ENCODE results near the gene RNF225.
A peak's percentile ranks its signal among the peaks of the same experiment; 100 is the strongest.
"Not testable (repeated sequence)": the region's sequence is repeated elsewhere in the genome, so short reads cannot be mapped to it uniquely, and the experiment has no call there.

RNF225 gene

DNA sequence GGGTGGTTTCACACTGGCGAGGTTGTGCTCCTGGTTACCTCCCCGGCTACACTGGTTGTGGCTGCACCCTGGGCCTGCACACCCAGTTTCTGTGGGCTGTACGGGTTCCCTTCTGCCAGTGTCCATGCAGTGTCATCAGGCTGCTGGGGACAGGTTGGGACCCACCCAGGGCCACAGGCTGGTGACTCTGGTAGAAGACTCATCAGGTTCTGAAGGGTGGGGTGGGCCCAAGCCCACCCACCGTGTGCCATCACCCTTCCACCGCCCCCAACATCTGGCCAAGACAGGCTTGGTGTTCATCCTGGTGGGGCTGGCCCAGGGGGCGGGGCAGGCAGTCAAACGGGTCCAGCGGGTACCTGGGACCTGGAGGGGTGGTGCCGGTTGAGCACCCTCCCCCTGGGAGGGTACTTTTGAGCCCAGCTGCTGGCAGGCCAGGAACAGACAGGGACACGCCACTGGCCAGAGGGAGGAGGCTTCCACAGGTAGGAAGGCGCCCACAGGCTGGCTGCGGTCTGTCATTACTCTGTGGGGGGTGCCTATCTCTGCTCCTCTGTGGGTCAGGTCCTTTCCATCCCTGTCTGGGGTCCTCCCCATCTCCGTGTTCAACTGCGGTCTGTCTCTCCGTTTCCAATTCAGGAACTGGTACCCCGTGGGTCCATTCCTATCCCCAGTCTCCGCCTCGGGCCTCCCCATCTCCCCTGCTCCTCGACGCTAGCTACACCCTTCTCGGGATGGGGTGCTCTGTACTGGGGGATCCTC is at the start of gene RNF225:
RNF225 (plus strand) TSS at position 437 of the 759 bp plus-strand sequence. CDS start 434 bp downstream, outside the sequence.
- DNase-seq (ENCODE audit: low spot score): no peak

DNA sequence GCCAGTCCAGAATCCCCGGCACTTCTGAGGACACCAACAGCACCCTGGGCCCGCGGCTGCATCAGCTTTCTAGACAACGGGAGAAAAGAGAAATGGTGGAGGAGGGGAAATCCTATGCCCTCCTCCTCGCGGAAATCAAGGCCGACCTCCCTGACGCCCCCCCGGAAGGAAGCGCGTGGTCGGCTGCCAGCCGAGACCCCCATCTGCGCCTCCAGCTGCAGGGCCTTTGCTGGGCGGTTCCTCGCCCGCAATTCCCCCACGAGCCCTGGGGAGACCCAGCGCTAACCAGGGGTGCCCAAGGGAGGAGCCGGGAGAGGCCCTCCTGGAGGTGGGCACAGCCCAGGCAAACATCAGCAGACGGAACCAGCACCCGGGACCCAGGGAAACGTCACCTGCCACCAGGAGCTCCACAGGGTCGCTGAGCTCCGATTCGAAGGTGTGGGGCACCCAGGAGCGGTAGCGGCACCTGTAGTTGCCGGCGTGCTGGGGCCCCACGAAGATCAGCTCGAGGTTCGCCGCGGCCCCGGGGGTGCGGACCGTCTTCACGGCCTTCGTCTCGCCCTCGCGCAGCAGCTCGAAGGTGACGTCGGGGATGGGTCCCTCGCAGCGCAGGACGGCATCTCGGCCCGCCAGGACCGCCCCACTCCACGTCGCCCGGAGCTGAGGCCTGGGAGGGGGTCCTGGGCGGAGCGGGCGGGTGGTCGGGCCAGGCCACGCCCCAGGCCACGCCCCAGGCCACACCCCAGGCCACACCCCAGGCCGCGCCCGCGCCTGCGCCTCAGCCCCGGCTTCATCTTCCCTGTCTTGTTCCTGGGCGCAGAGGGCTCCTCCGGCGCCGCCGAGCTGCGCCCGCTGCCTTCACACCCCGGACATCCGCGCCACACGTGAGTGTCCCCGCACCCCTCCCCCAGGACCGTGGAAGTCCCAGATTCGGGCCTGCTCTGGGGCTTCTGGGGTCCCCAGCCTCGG is 48.2 kb upstream of the RNF225 start:
- peak; percentile 97 for DNase-seq (ENCODE audit: low spot score)

DNA sequence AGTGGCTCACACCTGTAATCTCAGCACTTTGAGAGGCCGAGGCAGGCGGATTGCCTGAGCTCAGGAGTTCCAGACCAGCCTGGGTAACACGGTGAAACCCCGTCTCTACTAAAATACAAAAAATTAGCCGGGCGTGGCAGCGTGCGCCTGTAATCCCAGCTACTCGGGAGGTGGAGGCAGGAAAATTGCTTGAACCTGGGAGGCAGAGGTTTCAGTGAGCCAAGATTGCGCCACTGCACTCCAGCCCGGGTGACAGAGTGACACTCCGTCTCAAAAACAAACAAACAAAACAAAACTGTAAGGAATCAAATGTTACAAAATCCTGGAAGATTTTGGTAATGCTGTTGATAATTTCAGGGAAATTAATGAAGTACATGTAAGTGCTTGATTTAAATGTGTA is 47.4 kb upstream of the RNF225 start:
- DNase-seq (ENCODE audit: low spot score): not testable (repeated sequence)

DNA sequence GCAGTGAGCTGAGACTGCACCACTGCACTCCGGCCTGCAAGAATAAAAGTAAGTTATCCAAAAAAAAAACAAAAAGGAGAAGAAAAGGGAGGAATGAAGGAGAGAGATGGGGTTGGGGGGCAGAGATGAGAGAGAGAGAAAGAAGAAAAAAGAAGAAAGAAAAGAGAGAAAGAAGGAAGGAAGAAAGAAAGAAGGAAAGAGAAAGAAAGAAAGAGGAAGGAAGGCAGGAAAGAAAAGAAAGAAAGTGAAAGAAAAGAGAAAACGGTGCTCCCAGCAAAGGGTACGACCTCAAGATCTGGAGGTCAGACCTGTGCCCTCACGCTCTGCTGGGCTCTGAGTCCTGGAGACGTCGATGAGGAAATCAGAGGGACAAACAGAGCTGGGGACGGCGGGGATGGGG is 45.9 kb upstream of the RNF225 start:
- no peak for DNase-seq (ENCODE audit: low spot score)

DNA sequence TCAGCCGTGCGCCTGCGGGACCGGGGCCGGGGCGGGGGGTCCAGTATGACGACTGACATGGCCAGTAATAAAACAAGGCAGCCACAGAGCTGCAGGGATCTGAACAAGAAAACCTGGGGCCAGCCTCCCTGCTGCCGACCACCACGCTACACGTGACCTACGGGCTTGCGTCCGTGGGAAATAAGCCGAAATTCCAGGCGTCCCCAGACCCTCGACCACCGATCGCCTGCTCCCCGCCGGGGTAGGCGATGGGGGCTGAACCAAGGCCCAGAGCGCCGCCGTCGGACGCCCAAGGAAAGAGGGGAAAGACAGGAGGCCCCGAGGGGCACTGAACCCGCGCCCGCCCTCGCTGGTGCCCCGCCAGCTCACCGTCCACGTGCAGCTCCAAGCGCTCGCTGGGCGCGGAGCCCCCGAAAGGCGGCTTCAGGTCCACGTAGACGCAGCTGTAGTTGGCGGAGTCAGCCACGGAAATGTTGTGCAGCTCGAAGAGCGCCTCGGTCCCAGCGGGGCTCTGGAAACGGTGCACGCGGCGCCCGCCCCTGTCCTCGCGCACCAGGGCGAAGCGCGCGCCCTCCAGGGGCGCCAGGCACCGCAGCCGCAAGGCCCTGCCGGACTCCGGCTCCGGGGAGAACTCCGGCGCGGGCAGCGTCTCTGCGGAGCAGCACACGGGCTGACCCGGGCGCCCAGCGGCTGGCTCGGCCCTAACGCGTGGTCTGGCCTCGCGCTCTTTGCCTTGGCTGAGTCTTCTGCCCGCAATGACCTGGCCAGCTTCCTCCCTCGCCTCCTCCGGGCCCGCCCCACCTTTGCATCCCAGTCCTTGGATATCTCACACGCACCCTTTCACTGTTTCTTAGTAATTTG is 45.2 kb upstream of the RNF225 start:
- DNase-seq (ENCODE audit: low spot score): no peak

DNA sequence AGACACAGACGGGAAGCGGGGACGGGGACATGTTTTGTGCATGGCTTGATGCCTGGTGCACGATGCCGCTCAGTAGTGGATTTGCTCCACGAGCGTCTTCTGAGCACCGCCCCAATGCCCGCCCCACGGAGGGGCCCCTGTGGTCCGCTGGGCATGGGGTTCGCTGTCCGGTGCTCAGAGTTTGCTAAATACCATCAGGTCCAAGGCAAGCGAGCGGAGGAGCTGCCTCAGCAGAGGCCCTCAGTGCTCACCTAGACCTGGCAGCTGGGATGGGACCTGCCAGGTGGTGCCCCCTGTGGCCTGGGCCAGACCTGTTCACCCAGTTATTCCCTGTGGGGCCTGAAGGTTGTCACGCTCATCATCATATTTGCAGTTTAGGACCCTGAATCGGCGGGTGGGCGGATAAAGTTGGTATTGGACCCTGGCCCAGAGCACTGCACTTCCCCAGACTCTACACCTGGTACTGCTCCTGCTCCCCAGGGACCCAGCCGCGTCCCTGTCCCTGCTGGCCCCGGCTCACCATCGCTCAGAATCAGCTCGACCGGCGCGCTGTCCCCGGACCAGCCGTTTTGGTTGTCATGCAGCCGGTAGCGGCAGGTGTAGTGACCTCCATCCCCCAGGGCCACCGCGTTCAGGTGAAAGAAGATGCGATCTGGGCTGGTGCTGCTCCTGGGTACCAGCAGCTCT is 44.4 kb upstream of the RNF225 start:
- no peak for DNase-seq (ENCODE audit: low spot score)

DNA sequence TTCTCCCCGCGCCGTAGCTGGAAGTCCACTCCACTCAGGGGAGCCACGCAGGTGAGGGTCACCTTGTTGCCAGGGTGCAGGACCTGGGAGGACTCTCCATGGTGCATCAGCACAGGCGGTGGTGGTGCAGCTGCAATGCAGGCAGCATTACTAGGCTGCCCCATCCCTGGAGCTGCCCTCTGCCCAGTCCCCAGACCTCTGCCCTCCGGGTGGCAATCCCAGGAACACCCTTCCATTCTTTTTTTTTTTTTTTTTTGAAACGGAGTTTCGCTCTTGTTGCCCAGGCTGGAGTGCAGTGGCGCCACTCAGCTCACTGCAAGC is 43.9 kb upstream of the RNF225 start:
- no peak for DNase-seq (ENCODE audit: low spot score)

DNA sequence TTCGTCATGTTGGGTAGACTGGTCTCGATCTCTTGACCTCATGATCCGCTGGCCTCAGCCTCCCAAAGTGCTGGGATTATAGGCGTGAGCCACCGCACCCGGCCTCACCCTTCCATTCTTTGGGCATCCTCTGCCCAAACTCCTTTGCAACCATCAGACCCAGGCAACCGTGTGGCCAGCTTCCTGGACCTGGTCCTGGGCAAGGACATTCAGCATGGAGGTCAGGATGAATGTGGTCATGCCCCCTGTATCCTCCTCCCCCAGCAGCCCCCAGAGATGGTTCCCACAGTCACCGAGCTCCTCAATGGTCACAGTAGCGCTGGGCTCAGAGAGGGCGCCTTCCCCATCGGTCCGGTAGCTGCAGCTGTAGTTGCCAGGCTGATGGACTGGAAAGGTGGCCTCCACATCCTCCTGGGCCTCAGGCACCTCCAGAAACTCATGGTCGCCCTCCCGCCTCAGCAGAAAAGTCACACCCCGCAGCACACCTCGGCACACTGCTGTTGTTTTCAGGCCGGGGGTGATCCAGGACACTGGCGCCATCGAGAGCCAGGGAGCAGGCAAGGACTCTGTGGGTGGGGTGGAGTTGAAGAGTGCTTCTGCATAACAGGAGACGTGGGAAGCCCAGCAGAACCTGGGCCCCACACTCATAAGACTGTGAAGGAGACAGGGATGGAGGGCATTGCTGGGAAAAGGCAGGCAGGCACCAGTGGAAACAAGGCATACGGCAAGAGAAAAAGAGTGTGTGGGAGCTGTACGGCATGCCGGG is 43.3 kb upstream of the RNF225 start:
- DNase-seq (ENCODE audit: low spot score): no peak

DNA sequence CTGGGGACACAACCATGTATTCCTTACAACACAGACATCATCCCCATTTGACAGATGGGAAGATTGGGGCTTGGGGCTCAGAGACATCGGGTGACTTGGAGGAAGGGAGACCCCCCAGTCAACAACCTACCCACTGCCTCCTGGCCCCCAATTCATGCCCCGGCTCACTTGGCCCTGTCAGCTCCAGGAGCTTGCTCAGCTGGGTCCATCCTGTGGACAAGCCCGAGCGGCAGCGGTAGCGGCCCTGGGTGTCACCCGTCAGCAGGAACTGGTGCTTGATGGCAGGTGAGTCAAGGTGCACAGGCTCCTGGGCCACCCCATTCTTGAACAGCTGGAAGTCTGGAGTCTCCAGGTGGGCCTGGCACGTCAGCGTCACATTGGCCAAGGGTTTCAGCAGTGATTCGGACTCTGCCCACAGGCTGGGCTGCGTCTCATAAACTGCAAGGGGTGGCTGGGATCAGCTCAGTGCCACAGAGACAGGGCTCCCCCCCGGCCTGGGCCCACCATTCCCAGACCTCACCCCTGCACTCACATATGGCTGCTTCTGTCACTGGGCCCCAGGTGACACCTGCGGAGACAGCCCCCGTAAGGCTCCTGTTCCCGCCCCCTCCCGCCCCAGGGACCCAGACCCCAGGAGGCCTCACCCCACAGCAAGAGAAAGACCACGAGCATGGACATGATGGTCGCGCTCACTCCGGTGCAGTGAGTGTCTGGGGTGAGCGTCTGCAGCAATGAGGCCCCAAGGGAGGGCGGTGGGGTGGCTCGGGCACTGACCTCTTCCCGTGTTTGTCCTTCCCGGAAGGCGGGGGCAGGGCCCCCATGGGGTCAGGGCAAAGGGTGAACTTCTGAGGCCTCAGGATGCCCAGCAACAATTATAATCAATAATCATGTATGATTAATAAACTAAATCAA is 42.4 kb upstream of the RNF225 start, which contains the start of gene A1BG:
A1BG (minus strand) TSS at position 733 of the 912 bp plus-strand sequence; CDS start at position 678, 55 bp downstream.
- DNase-seq (ENCODE audit: low spot score): no peak

DNA sequence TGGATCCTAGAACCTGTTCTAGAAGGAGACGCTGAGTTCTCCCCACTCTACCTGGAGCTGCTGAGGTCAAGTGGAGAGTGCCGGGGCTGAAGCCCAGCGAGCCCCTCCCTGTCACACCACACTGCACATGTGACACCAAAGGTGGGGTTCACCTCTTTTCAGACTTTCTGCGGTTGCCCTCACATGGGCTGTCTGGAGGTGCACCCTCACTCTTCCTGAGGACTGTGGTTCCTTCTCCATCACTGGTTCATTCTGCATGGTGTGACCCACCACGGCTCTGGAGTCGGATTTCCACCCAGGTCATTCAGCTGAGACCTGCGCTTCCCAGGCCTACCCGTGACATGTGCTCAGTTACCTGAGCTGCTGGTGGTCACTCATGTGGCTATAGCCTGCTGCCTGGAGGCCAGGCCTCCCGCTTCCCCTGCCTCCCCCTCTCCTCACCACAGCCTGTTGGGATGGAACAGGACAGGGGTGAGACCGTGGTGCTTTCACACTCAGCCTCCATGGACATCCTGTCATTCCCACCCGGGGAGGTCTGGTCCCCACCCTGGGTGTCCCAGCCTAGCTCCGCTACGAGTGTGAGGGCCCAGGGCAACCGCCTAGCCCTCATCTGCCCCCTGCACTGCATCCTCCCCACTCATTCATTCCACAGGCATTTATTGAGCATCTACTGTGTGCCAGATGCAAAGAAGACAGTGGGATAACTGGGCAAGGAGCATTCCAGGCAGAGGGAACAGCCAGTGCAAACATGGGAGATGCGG is 41.6 kb upstream of the RNF225 start:
- DNase-seq (ENCODE audit: low spot score): no peak

DNA sequence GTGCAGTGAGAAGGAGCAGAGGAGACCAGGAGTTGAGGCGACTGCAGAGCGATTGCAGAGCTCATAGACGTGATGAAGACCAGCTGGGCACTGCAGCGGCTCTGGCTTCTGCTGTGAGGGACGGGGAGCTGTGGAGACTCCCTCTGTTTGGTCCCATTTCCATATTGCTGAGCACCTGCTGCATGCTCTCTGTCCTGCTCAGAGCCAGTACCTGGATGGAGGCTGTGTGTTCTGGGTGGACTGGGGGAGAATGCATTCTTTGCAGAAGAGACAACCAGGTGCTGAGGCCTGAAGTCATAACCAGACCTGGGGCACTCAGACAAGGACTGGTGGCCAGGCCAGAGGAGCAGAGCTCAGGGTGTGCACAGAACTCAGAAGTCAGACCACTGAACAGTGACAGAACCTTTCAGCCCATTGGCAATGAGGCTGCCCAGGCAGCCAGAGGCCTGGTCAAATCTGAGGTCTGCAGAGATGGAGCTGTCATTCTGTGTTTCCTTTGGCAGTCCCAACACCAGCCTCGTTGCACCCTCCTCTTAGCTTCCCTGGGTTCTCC is 40.9 kb upstream of the RNF225 start:
- no peak for DNase-seq (ENCODE audit: low spot score)

DNA sequence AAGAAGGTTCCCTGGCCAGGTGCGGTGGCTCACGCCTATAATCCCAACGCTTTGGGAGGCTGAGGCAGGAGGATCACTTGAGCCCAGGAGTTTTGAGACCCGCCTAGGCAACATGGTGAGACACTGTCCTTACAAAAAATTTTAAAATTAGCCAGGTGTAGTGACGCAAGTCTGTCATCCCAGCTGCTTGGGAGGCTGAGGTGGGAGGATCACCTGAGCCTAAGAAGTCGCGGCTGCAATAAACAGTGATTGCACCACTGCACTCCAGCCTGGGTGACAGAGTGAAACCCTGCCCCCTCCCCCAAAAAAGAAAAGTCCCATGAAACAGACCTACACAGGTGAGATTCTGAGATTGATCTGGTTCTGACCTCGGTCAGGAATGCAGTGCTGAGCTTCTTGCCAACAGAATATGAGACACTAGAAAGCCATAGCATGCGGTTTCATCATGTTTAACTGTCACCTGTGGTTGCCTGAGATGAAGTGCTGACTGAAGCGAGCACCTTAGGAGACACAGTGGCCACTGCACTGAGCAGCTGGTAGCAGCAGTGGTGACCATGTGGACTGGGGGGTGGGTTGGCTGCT is 40.1 kb upstream of the RNF225 start:
- no peak for DNase-seq (ENCODE audit: low spot score)

DNA sequence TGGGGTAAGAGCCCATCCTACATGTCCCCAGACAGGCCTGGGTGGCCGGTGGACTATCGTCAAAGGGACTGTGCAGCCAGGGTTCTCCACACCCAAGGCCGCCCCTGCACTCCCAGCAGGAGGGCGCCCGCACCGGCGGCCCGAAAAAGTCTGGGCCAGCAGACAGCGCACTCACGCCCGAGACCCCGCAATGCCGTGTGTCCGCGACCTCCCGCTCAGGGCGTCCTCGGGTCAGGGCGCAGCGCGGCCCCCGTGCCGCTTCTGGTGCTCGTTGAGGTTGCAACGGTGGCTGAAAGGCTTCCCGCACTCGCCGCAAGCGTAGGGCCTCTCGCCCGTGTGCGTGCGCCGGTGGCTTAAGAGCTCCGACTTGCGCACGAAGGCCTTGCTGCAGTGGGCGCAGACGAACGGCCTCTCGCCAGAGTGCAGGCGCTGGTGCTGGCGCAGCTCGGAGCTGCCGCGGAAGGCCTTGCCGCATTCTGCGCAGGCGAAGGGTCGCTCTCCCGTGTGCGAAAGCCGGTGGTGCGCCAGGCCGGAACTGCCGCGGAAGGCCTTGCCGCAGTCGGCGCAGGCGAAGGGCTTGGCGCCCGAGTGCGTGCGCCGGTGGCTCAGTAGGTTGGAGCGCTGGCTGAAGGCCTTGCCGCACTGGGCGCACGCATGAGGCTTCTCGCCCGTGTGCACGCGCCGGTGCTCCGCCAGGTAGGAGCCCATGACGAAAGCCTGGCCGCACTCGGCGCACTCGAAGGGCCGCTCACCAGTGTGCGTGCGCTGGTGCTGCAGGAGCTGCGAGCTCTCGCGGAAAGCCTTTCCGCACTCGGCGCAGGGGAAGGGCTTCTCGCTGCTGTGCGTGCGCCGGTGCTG is 39.3 kb upstream of the RNF225 start:
- DNase-seq (ENCODE audit: low spot score): no peak

DNA sequence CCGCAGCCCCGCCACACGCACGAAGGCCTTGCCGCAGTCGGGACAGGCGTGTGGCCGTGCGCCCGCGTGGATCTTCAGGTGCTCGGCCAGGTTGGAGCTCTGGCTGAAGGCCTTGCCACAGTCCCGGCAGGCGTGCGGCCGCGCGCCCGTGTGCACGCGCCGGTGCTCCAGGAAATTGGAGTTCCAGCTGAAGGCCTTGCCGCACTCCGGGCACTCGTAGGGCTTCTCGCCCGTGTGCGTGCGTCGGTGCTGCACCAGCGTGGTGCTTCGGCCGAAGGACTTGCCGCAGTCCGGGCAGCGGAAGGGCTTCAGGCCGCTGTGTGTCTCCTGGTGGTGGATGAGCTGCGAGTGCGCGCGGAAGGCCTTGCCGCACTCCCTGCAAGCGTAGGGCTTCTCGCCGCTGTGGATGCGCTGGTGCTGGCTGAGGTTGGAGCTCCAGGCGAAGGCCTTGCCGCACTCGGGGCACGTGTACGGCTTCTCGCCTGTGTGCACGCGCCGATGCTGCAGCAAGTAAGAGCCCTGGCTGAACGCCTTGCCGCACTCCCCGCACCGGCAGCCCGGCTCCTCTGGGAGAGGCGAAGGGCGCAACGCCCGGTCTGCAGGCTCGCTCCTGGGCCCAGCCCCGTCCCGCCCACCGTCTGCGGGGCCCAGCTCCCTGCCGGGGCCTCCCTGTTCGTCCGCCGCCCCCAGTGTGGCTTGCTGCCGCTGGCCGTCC is 38.5 kb upstream of the RNF225 start:
- no peak for DNase-seq (ENCODE audit: low spot score)

DNA sequence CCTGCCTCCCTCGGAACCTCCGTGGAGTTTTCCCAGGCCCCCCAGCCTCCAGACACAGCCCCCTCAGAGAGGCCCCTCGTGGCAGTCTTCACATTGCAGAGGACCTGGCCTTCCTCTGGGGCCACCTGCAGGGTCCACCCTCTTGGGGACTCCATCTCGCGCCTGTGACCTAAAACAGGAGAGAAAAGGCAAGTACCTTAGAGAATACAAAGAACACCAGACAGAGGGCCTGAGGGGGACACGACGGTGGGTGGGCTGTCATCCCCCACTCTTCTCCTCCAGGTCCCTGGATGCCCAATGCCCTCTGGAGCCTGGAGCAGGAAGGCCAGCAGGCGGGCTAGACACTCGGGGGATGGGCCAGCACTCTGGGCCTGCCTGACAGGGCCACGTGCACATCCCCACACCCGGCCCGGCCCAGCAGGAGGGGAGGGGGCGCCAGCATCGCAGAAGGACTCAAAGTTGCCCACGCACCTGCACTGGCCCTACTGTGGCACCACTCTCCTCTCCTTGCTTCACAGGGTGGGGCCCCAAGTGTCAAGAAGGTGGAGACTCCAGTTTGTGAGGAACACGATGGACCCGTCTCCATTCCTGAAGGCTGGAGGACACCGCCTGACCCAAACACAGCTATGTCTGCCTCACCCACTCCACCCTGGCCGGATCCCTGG is 37.8 kb upstream of the RNF225 start:
- no peak for DNase-seq (ENCODE audit: low spot score)

DNA sequence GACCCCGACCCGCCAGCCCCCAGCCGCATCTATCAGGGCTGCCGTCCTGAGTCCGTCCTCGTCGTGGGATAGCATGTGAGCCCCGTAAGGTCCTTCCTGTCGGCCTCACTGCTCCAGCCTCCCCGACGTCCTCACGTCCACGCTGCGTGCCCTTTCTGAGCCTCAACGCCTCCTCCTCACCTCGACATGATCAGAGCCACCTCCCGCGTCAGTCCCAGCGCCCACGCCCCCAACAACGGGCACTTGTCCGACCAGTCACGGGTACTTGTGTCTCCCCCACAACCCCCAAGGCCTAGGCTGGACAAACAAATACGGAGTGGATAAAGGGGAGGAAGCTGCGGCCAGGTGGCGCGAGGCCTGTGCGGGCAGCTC is 33.6 kb upstream of the RNF225 start:
- peak; percentile 39 for DNase-seq (ENCODE audit: low spot score)
